UCSD-AML1 (cell line): ENCODE measurements around the gene YWHAQ.
"Not testable (repeated sequence)": the region's sequence is repeated elsewhere in the genome, so short reads cannot be mapped to it uniquely, and the experiment has no call there.

Experiments
- DNase-seq: peaks from one replicate; lab custom pipeline; 2025; ENCODE audit not compliant: unreplicated experiment; lab: John Stamatoyannopoulos, UW

YWHAQ gene

DNA sequence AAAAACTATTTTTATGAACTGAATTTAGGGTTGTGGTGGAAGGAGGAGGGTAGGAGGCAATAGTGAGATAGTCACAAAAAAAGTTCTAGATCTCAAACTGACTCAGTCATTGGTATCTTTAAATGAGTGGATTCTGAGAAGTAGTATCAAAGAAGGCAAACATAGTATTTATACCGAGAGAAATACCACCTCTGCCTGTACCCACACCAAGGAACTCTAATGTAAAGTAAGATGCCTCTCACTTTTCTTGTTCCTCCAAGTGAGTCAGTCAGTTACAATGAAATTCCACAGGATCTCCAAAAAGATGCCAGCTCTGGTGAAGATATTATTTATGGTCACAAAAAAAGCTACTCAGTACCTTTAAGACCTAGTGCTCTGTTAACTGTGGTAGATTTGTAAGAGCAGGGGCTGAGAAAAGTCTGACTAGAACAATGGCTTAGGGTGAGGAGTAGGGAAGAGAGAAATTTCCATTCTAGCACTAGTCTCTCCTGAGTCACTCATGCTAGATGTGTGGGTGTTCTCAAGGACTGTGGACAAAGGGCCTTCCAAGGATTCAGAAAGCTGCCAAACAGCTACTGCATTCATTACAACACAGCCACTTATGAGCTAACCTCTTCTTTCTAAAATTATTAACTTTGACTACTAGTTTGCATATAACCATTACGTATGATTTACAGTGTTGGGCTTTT is 36.3 kb downstream of the YWHAQ start:
- DNase-seq, result no peak

DNA sequence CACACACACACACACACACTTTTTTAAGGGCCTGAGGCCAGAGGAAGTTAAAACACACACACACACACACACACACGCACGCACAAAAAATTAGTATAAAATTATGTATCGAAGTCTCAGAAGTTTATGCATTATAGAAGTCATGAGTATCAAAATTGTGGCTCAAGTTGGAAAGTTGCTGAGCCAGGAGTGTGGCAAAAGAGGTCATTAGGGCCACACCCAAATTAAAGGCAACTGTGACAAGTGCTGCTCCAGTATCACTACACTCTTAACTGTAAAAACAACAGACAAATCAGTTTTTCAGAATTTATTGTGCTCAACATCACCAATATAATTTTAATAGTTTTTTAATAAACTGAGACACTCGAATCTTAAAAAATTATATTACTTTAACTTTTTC is 36.9 kb downstream of the YWHAQ start:
- no peak for DNase-seq

DNA sequence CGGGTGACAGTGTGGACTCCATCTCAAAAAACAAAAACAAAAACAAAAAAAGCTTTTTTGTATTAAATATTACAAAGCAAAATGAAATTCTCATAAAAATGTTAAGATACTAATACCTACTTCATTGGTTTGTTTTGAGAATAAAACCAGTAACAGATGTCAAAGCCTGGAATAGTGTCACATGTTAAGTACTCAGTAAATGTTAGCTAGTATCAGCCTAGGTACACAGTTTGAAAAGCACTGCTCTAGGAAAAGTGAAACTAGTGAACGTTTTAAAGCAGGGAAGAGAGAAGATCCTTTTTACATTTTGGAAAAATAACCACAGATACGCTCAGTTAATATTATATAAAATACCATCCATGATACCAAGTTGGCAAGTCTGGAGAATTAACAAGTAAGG is 38.1 kb downstream of the YWHAQ start:
- no peak for DNase-seq

DNA sequence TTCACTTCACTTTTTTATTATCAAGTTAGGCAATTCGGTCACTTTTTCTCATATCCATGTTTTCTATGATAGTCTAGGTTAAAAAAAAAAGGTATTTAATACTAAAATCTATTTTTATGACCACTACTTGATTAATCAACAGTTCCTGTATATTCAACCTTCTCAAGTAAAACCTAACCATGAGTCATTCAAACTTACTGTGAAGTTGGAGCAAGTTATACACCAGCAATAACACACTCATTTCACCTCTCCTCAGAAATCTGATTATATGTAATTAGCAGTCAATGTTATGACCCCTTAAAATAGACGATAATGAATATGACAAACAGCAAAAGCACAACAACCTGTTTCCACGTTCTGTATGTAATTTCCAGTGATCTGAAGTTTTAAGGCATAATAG is 40.2 kb downstream of the YWHAQ start:
- DNase-seq, result no peak

DNA sequence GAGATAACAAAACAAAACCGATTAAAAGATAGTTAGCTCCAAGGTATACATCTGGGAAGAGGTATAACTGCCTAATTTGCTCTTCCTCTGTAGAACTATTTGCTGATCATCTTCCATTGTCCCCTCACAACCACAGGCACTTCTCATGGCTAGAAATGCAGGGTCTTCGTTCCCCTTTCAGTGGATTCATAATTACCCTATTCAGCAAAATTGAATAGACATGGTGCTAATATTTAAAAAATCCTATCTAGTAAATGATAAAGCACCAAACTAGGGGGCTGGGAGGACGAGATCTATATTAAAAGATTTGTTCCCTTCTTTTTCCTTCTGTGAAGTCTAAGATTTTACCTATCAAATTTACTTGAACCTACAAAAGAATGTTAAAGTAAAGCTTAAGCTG is 44.3 kb downstream of the YWHAQ start:
- DNase-seq, result no peak

DNA sequence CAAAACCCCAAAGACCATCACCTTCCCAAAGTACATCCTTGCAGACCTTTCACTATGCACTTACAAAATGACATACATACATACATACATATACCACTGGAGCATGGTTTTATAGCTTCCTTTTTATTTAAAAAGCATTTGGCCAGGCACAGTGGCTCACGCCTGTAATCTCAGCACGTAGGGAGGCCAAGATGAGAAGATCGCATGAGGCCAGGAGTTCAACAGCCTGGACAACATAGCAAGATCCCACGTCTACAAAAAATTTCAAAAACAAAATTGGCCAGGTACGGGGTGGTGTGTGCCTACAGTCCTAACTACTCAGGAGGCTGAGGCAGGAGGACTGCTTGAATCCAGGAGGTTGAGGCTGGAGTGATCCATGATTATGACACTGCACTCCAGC is 45.3 kb downstream of the YWHAQ start:
- no peak for DNase-seq

DNA sequence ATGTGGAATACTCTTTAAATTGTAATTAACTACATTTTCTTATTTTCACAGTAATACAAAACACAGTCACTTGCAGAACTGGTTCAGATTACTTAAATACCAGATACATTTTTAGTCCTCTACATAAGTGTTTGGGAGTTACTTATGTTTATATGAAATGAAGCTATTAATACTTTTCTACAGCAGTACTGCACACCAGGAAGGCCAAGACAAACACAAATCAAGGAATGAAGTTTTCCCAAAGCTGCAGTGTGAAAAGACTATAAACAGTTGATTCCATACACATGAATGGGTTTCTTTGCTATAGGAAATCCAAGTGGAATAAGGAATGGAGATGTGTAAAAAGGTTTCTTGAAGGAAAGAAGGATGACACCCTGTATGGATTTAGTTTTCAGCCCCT is 45.9 kb downstream of the YWHAQ start:
- DNase-seq, result not testable (repeated sequence)

DNA sequence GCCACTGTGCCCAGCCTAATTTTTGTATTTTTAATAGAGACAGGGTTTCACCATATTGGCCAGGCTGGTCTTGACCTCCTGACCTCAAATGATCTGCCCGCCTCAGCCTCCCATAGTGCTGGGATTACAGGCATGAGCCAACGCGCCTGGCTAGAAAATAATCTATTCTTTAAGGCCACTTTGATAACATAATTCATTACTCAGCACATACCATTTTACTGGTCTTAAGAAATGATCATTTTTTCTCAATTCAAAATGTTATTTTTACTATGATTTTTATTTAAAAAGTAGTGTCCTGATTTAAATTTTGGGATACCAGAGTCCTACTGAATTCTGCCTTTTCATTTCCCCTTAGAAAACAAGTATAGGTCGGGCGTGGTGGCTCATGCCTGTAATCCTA is 48.2 kb downstream of the YWHAQ start:
- DNase-seq, result no peak

DNA sequence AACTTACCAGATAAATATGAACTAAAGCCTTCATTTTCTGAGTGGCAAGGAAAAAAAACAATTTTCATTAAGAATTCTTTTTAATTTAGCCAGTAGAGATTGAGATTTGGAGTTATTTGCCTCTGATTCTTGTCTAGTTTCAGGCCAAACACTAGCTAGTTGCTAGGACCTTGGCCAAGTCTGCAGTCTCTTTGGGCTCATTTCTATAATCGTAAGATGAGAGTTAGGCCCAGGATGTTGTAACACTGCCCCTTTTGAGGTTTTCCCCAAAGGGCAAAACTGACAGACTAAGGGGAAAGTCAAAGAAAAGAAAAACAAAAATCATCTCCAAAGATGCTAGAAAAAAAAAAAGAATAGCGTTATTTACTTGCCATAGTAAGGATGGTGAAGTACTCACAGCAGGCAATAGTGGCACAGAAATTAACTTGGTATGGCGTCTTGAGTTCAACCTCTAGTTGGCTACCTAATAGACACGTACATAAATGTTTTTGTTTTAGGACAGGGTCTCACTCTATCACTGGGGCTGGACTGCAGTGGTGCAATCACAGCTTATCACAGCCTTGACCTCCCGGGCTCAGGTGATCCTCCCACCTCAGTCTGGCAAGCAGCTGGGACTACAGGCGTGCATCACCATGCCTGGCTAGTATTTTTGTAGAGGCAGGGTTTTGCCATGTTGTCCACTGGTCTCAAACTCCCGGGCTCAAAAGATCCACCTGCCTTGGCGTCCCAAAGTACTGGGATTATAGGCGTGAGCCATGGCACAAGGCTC is 52.1 kb downstream of the YWHAQ start:
- DNase-seq, result no peak

DNA sequence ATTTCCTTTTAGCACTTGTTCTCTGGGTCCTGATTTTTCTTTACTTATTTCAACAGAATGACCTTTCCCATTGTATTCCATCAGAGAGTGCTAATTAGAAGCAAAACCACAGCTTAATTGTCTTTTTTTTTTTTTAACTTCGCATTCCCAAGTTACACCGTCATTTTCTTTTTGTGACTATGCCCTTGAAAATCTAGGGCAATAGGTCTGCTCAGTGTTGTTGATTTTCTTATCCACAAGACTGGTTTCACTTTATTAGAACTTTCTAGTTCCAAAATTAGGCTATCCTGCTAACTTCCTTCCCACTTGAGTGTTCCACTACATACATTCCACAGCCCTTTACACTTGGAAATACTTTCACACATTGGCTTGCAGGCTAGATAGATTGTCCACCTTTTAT is 56.5 kb downstream of the YWHAQ start:
- DNase-seq, result no peak

DNA sequence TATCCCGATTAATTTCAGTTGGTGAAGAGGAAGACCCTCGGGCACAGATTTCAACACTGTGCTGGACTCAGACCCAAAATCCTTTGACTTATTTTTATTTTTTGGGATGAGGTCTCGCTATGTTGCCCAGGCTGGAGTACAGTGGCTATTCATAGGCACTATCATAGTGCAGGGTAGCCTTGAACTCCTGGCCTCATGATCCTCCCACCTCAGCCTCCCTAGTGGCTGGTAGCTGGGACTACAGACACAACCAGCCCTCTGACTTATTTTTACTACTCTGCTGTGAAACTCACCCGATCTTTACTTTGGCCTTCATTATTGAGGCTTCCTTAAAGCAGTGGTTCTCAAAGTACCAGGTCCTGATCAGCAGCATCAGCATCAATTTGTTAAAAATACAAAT is 57.0 kb downstream of the YWHAQ start:
- DNase-seq, result no peak

DNA sequence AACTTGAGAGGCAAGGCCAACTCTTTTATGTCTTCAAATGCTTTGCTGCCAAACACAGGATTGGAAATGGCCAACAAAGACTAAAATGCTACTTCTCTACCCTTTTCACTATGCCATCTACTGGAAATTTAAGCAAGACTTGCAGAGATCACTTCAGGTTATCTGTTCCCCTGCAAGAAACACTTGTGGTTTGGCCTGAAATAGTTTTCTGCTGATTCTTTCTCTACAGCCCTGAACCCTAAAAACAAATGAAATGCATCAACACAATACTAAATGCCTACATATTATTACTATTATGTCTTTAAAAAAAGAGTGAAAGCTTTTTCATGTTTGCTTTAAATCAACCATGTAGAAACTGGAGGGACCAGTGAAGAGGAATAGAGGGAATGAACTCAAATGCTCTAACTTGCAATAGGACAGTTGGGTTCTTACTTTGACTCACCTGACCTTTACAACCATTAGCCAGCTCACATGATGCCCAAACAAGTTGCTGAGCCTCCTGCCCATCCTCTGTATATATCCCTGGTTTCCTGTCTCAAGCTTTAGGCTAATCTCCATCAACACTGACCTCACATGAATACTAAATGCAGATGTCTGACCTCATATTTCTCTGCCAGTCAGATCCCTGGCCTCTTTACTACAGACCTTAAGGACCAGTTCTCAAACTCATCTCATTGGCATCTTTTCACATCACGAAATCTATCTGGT is 57.6 kb downstream of the YWHAQ start:
- DNase-seq, result no peak

DNA sequence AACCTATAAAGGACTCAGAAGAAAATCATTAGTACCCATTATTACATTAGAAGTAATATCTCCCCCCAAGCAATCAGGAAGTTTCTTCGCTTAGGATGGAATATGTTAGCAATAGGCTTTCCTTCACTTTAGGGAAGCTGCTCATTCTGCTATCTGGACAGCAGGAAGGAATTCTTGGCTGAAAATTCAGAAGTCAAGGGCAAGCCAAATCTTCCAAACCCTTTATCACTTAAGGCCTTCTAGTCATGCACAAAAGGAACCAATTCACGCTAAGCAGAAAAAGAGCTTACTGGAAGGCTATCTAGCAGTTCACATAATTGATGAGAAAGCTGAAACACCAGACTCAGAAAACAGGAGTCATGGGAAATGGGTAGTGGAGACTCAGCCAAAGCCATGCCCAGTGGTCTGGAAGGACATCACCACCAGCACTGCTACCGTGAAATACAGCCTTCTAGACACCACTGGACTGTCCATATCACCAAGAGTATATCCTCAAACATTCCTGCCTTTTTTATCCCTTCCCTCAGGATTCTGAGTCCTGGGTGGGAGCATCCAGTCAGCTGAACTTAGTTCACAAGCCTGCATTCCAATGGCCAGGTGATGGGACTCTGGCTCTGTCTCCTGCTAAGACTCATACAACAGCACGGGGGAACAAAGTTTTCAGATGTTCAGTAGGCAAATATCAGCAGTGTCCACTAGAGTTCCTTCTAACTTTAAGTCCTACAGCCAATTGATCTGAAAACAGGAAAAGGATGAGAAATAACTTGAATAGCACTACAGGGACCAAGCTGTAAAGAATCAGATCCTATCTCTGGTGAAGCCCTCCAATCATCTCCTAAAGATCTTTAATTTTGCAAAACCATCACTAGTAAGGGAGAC is 60.4 kb downstream of the YWHAQ start:
- no peak for DNase-seq

DNA sequence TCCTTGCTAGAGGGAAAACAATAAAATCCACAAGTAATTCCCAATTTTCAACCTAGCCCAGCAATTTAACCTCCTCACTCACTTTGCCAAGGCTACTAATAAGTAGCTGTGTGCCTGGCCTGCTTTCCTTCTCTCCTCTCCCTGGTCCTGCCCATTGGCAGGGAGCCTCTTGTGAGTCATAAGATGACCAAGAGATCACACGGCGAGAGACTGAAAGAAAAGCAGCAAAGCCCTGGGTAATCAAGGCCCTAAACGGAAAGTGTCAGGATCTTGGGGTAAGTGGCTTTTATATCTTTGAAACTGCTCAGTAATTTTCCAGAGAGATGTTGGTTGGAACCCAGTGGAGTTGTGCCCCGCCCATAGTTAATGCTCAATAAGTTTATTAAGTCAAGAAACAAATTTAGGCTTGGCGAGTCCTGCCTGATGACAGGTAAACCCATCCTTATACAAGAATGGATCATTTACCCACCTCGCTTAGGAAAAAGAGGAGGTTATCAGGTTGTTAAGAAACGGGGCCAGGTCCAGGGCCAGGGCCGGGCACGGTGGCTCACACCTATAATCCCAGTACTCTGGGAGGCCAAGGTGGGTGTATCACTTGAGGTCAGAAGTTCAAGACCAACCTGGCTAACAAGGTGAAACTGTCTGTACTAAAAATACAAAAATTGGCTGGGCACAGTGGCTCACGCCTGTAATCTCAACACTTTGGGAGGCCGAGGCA is 65.2 kb downstream of the YWHAQ start:
- DNase-seq, result no peak

DNA sequence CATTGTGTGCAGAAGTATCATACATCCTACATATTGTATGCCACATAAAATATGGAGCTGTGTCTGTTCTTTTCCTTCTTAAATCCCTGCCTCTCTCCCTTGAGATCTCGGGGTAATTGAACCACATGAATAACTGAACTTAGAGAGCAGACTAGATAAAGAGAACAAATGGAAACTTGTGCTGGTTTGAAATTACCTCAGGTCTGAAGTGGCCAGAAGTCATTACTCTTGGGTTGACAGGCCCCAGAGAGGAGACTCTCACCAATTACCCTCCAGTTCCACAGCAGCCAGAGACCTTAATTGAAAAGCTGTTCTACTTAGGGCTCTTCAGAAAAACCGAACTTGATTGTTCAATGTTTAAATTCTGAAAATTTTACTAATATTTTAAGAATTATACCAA is 70.2 kb downstream of the YWHAQ start:
- no peak for DNase-seq

DNA sequence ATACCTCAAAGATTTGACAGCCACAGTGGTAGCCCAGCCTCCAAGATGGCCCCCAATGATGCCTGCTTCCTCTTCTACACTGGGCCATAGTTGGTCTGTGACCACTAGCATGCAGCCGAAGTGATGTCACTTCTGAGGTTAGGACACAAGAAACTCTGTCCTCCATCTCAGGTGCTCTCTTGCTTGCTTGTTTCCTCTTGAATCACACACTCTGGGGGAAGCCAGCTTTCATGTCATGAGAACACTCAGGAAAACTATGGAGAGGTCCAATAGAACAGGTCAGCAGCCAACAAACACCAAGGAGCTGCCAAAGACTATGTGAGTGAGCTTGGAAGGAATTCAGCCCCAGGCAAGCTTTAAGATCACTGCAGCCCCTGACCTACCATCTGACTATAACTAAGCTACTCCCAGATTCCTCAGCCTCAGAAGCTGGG is 71.8 kb downstream of the YWHAQ start:
- no peak for DNase-seq

DNA sequence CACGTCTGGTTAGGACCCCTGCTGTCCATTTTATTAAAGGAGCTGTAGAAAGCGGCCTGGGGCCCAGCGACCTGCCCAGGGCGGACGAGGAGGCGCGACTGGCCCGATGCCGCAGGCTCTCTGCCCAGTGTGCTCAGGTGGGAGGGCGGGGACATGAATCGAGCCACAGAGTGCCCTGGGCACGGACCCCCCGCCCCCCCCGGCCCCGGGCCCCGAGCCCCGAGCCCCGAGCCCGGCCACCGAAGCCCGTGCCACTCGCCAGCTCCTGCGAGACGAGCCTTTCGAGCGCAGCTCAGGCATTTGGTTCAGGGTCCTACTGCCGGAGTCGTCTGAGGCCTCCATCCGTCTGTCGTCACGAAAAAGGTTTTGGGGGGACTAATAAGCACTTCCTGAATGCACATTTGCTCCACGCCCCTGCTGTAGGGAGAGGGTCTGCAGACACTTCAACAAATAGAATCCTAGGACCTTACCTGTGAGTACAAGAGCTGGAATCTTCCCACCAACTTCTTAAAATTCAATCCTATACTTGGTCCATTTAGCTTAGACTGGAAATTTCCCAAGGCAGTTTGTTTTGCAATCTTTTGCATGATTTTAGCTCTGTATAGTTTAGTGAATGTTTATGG is 74.6 kb downstream of the YWHAQ start:
- DNase-seq, result no peak

DNA sequence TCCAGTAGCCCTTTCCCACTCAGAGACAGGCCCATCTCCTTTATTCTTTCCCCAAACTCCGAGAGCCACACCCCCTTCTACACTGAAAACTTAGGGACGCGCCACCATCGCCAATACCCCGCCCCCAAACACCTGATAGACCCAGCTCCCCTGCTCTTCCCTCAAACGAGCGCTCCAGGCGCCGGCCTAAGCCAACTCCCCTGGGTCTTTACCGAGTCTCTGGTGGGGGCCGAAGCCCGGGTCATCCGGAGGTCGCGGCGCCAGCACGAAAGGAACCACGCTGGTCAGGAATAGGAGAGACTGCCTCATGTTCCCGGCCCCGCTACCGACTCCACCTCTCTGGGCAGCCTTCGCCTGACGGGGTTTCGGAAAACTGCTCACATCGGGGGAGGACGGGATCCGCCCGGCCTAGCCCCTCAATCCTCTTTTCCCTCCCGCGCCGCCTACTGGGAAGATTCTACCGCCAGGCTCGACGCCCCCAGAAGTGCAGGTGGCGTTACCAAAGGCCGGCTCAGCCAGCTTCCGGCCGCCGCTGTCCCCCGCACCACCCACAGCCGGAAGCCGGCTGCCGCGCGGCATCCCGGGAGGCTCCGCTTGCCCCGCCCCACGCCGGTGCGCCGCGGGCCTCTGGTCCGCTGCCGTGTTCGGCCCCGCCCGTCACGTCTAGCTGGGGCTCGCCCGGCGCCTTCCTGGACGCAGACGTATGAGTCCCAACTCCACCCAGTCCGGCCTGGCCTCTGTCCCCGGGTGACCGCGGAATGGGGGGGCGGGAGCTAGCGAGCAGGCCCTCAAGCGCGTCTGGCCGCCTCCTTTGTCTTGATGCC is 75.3 kb downstream of the YWHAQ start, which contains the start of gene ADAM17:
Gene ADAM17, minus strand, starts transcription at position 534 of the 824 bp plus-strand sequence. Its CDS starts 225 bp downstream, at position 309.
- peak; percentile 98 for DNase-seq

DNA sequence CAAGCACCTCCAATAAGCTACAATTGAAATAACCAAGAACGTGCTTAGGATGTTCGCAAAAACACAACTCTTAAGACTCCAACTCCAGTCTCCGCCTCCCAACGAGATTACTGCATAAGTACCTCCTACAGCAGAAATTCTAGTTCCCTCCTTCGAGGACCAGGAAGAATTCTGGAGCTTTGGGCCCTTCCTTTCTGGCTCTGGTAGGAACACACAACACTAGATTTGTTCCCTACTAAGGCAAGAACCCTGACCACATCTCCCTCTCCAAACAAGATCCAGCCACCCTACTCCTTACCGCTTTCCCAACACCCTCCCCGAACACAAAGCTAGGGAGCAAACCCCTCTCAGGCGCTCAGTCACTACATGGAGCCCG is 75.9 kb downstream of the YWHAQ start:
- no peak for DNase-seq
